ENCODE results near the gene VWF. TPM values are rescaled to one million over a fixed set of nuclear protein-coding genes. Genes with fewer than 3 reads are reported as not detected.
A peak's percentile ranks its signal among the peaks of the same experiment; 100 is the strongest.

The VWF gene
- total and polyA plus RNA-seq, 2 donors (not counting 3 experiments of a cell fraction or from before 2014, with no cell fraction given), result 1,041 to 2,328 TPM

DNA sequence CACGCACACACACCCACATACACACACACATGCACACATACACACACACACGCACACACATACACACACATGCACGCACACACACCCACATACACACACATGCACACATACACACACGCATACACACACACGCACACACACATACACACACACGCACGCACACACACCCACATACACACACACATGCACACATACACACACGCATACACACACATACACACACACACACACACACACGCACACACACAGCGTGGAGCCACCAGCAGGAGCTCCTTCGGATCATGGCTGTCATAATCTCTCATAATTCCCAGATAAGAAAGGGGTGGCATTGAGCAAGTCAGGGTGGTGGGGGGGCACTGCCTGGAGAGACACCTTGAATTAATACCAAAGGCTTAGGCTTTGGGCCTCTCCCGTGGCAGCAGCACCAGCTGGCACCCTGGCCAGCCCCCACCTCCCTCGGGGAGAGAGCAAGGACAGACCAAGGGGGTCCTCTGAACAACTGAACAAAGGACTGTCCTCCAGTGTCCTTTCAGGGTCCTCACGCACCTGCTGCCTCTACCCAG is 201.3 kb downstream of the VWF start:
- no peak for TF ChIP-seq MYC (IDR thresholded peaks at IDR 0.05; ENCODE audit: low read depth, low read length)
- TF ChIP-seq GATA2 (IDR thresholded peaks at IDR 0.05; ENCODE audit: insufficient read depth, insufficient read length, low read depth, low read length), result no peak
- TF ChIP-seq FOS (IDR thresholded peaks at IDR 0.05; ENCODE audit: borderline replicate concordance, insufficient read depth, low read length), result no peak
- TF ChIP-seq EZH2 (IDR thresholded peaks at IDR 0.05; ENCODE audit: borderline replicate concordance, low read depth, low read length, severe bottlenecking), result no peak
- peak; percentile 45 for TF ChIP-seq POLR2A (IDR thresholded peaks at IDR 0.05; ENCODE audit: low read depth, low read length)
- Histone ChIP-seq H3K4me3 (replicated peaks in 1 of 3; ENCODE audit: insufficient read depth in 1 of 3, low read depth in 1 of 3, low read length in 3 of 3) (no peak overlapping the region), H3K9me1 (replicated peaks; ENCODE audit: control insufficient read depth, extremely low read depth, insufficient read depth, low read length) (no peaks in the 10 kb centered on the region), H3K4me2 (ENCODE audit: insufficient read depth, low read length) (no peak overlapping the region), H3K27ac (ENCODE audit: insufficient read depth, low read depth, low read length) (no peak overlapping the region), H3K9me3 (replicated peaks; ENCODE audit: control insufficient read depth, insufficient read depth, low read length) (no peaks in the 10 kb centered on the region), H3K9ac (replicated peaks; ENCODE audit: extremely low read depth, insufficient read depth, low read length) (no peak overlapping the region), H3K27me3 (ENCODE audit: control insufficient read depth in 2 of 2, insufficient read depth in 2 of 2, low read length in 2 of 2) (no peaks in the 10 kb centered on the region), H3K4me1 (ENCODE audit: control insufficient read depth, extremely low read depth, insufficient read depth, low read length) (no peaks in the 10 kb centered on the region), H3K36me3 (ENCODE audit: control insufficient read depth in 2 of 2, extremely low read depth in 1 of 2, insufficient read depth in 2 of 2, low read length in 2 of 2) (peaks cover 25 to 58% of the 10 kb centered on the region in 2 experiments), H4K20me1 (replicated peaks; ENCODE audit: control insufficient read depth, extremely low read depth, insufficient read depth, low read length) (no peaks in the 10 kb centered on the region), H2AFZ (ENCODE audit: low read depth, low read length) (no peak overlapping the region), H3K79me2 (ENCODE audit: control insufficient read depth, insufficient read depth, low read length) (no peaks in the 10 kb centered on the region)
- no TSS peak for BruUV-seq (replicated peaks)
- no peak for DNase-seq (ENCODE audit: low read depth, low spot score)
- ChIA-PET CTCF (no interaction called here), POLR2A (no interaction called here)
- dilution Hi-C loops (cut with MboI; ENCODE audit: extremely low pct_ligation_motif_present, low sequenced_read_pairs), result no loop called here
- no peak for FAIRE-seq
- intact Hi-C loops (cut with micrococcal nuclease), result no loop called here

GRCh38 chr12:5921966-5922899 is 202.2 kb downstream of the VWF start:
- TF ChIP-seq FOS (IDR thresholded peaks at IDR 0.05; ENCODE audit: borderline replicate concordance, insufficient read depth, low read length) (no peak), POLR2A (IDR thresholded peaks at IDR 0.05; ENCODE audit: low read depth, low read length) (no peak), GATA2 (IDR thresholded peaks at IDR 0.05; ENCODE audit: insufficient read depth, insufficient read length, low read depth, low read length) (no peak), MYC (IDR thresholded peaks at IDR 0.05; ENCODE audit: low read depth, low read length) (no peak)
- TF ChIP-seq, protein P1, sequence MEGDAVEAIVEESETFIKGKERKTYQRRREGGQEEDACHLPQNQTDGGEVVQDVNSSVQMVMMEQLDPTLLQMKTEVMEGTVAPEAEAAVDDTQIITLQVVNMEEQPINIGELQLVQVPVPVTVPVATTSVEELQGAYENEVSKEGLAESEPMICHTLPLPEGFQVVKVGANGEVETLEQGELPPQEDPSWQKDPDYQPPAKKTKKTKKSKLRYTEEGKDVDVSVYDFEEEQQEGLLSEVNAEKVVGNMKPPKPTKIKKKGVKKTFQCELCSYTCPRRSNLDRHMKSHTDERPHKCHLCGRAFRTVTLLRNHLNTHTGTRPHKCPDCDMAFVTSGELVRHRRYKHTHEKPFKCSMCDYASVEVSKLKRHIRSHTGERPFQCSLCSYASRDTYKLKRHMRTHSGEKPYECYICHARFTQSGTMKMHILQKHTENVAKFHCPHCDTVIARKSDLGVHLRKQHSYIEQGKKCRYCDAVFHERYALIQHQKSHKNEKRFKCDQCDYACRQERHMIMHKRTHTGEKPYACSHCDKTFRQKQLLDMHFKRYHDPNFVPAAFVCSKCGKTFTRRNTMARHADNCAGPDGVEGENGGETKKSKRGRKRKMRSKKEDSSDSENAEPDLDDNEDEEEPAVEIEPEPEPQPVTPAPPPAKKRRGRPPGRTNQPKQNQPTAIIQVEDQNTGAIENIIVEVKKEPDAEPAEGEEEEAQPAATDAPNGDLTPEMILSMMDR (IDR thresholded peaks at IDR 0.05; ENCODE audit: extremely low read depth in 1 of 2, insufficient read depth in 1 of 2, low read depth in 1 of 2, low read length in 2 of 2), result no peak
- intact Hi-C loops (cut with micrococcal nuclease) (no loop called here), dilution Hi-C loops (cut with MboI; ENCODE audit: extremely low pct_ligation_motif_present, low sequenced_read_pairs) (no loop called here)
- Histone ChIP-seq H3K4me2 (ENCODE audit: insufficient read depth, low read length) (no peak overlapping the region), H3K36me3 (ENCODE audit: control insufficient read depth in 2 of 2, extremely low read depth in 1 of 2, insufficient read depth in 2 of 2, low read length in 2 of 2) (peaks cover 29 to 57% of the 10 kb centered on the region in 2 experiments), H3K9me1 (replicated peaks; ENCODE audit: control insufficient read depth, extremely low read depth, insufficient read depth, low read length) (no peaks in the 10 kb centered on the region), H4K20me1 (replicated peaks; ENCODE audit: control insufficient read depth, extremely low read depth, insufficient read depth, low read length) (no peaks in the 10 kb centered on the region), H3K79me2 (ENCODE audit: control insufficient read depth, insufficient read depth, low read length) (no peaks in the 10 kb centered on the region), H3K9me3 (replicated peaks; ENCODE audit: control insufficient read depth, insufficient read depth, low read length) (no peaks in the 10 kb centered on the region), H3K9ac (replicated peaks; ENCODE audit: extremely low read depth, insufficient read depth, low read length) (no peak overlapping the region), H3K27me3 (ENCODE audit: control insufficient read depth in 2 of 2, insufficient read depth in 2 of 2, low read length in 2 of 2) (no peaks in the 10 kb centered on the region), H3K27ac (ENCODE audit: insufficient read depth, low read depth, low read length) (no peak overlapping the region), H2AFZ (ENCODE audit: low read depth, low read length) (no peak overlapping the region), H3K4me3 (replicated peaks in 1 of 3; ENCODE audit: insufficient read depth in 1 of 3, low read depth in 1 of 3, low read length in 3 of 3) (no peak overlapping the region), H3K4me1 (ENCODE audit: control insufficient read depth, extremely low read depth, insufficient read depth, low read length) (no peaks in the 10 kb centered on the region)
- ChIA-PET CTCF (no interaction called here), POLR2A (no interaction called here)
- FAIRE-seq (no peak), DNase-seq (ENCODE audit: low read depth, low spot score) (no peak)
- no TSS peak for BruUV-seq (replicated peaks)

Measured in endothelial cell of umbilical vein (primary cell).